A549 treated with DMSO at 1 μM for 4 hours (cell line): ENCODE results near the gene TNFAIP8L3. TPM values are rescaled to one million over a fixed set of nuclear protein-coding genes. Genes with fewer than 3 reads are reported as not detected.

Source experiments
- total RNA-seq: library from RNA; stranded (reverse); fragments of 200-300 nt; extraction: Qiagen RNA extraction; gene quantifications from 5 replicates; pipeline ENCODE4 v1.2.3, GENCODE V29; 2022; ENCODE audit warnings: low read depth

TNFAIP8L3 gene
- 4.3 to 7.1 TPM (median 5.6 TPM) in 5 replicates for total RNA-seq

DNA sequence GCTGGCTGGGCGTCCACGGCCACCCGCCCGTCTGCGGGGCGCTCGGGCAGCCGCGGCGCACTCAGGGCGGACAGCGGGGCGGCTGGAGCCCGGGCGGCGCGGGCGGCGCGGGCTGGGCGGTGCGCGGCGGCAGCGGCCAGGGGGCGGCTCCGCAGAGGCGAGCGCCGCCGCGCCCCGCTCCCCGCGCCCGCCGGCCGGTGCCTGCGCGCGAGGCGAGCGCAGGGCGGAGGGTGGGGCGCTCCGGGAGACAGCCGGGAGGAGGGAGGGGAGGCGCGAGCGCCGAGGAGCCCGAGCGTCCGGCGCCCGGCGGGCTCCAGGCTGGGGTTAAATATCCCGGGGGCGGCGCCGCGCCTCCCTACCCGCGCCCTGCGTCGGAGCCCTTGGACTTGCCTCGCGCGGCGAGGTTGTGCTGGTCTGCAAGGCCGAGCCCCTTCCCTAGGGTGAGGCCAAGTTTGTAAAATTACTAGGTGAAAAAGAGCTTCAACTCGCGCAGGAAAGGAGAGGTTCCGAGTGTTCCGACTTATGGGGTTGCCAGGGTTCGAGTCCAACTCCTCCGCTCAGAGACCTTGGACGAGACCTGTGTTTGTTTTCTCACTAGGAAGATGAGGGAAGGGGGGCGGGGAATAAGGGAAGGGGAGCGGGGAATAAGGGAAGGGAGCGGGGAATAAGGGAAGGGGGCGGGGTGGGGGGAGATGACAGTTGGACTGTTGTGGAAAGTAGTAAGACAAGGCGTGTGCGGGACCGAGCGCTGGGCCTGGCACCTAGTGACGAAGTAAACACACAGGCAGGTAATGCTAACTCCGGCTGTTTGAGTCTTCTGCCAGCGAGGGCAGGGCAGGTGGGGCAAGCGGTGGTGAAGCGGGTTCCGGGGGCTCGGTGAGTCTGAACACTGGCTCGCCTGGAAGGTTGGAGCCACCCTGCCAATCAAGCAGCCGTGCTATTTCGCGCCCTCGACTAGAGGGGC, at the start of gene TNFAIP8L3:
TNFAIP8L3 (minus strand) TSS at position 301 of the 964 bp plus-strand sequence. CDS start 311 bp downstream, outside the sequence.

Other genes with a start within 250 kb of the TNFAIP8L3 start
- 7.7 to 11.0 TPM (median 9.3 TPM) in 5 replicates for gene AP4E1, start 186.2 kb downstream of the TNFAIP8L3 start, total RNA-seq
- gene CYP19A1, start 243.7 kb upstream of the TNFAIP8L3 start, total RNA-seq, result 0.06 to 0.25 TPM (median 0.10 TPM) in 4 of 5 replicates, not detected in the other
- 0.01 to 0.18 TPM (median 0.05 TPM) in 3 of 5 replicates, not detected in the others for gene GLDN, start 246.7 kb upstream of the TNFAIP8L3 start, total RNA-seq